SJCRH30 (cell line): ENCODE measurements around the gene SLC8B1. TPM values are rescaled to one million over a fixed set of nuclear protein-coding genes. Genes with fewer than 3 reads are reported as not detected.

Source experiments
- DNase-seq, 2 experiments: peaks; one replicate each; pipeline ENCODE4 v3.0.0-alpha.2; 2015 to 2020
- H3K27ac ChIP-seq: fragments of 250-450 bp; sonication (Bioruptor Pico); 2 replicates; pipeline ENCODE4 v1.5.1; 2020; ENCODE audit warnings: mild to moderate bottlenecking, moderate library complexity
- H3K27me3 ChIP-seq: fragments of 250-450 bp; sonication (Bioruptor Pico); 2 replicates; pipeline ENCODE4 v1.5.1; 2020; ENCODE audit warnings: mild to moderate bottlenecking, moderate library complexity
- H3K36me3 ChIP-seq: fragments of 250-450 bp; sonication (Bioruptor Pico); 2 replicates; pipeline ENCODE4 v1.5.1; 2020; ENCODE audit warnings: mild to moderate bottlenecking, moderate library complexity
- H3K4me1 ChIP-seq: fragments of 250-450 bp; sonication (Bioruptor Pico); 2 replicates; pipeline ENCODE4 v1.5.1; 2020; ENCODE audit warnings: mild to moderate bottlenecking, moderate library complexity
- H3K4me3 ChIP-seq: fragments of 250-450 bp; sonication (Bioruptor Pico); 2 replicates; pipeline ENCODE4 v1.5.1; 2020; ENCODE audit warnings: mild to moderate bottlenecking, moderate library complexity
- H3K9me3 ChIP-seq: fragments of 250-450 bp; sonication (Bioruptor Pico); replicated peaks from 2 replicates; pipeline ENCODE4 v1.5.1; 2020; ENCODE audit warnings: mild to moderate bottlenecking, moderate library complexity
- total RNA-seq: library from RNA; depleted of rRNA; stranded (reverse); fragments of >200 nt; shearing (Covaris generic); gene quantifications from 2 replicates; pipeline ENCODE4 v1.2.3, GENCODE V29; 2014

The SLC8B1 gene
- total RNA-seq, 1 experiment from 2014 or later: 9.6 TPM

DNA sequence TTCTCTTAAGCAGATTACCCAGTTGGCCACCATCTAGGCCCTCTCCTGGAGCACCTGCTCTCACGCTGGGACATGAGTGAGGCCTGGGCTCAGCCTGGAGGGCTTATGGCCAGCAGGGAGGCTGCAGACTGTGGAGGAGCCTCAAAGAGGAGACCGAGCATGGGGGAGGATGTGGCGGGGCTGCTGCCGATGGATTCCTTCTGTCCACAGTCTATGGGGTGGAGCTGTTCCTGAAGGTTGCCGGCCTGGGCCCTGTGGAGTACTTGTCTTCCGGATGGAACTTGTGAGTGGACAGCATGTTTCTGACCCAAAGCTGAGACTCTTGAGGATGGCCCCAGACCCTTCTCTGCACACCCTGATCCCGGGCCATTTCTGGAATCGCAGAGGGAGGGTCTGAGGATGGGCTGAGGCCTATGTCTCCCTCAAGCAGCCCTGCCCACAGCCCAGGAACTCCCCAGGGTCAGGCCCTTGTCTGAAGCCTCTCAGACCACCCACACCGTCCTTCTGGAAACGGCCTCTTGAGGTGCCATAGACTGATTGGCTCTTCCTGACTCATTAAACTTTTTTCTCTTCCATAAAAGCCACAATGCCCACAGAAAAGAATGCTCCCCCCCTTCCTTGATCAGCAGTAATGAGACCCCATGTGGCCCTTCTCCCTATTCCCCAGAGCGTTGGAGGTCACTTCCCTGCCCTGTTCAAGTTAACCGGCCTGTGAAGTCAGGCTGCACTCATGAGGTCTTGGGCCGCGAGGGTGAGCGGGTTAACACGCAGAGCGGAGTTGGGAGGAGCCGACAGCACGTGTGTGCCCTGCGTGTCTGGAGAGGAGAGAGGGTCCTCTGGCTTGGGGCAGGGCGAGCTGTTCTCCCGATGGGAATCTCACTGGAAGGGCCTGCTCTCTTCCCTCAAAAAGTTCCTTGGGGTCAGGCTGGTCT lies 49.0 kb downstream of the SLC8B1 start:
- H3K9me3 ChIP-seq: no peaks in the 10 kb centered on the region
- H3K27ac ChIP-seq: no peak overlapping the region
- no peaks in the 10 kb centered on the region for H3K27me3 ChIP-seq
- no peak for DNase-seq
- H3K36me3 ChIP-seq: no peaks in the 10 kb centered on the region
- H3K4me3 ChIP-seq: no peak overlapping the region
- H3K4me1 ChIP-seq: no peaks in the 10 kb centered on the region

DNA sequence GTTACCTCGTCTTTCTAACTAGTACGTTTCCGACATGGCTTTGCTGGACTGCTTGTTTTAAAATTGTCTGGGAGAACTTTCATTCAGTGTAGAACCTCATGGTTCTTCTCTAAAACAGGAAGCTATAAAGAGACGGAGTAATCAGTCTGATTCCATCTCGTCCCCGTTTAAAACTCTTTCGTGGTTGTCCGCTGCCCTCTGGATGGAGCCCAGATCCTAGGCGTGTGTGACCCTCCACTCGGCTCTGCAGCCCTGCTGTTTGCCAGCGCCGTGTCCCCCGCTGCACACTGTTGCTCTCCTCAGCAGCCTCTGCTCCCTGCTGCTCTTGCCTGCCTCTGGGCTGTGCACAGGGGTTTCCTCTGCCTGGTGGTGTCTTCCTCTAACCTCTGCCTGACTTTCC lies 50.2 kb downstream of the SLC8B1 start:
- Histone ChIP-seq H3K27me3 (no peaks in the 10 kb centered on the region), H3K4me3 (no peak overlapping the region), H3K36me3 (no peaks in the 10 kb centered on the region), H3K27ac (no peak overlapping the region), H3K9me3 (no peaks in the 10 kb centered on the region), H3K4me1 (no peaks in the 10 kb centered on the region)
- DNase-seq: no peak

DNA sequence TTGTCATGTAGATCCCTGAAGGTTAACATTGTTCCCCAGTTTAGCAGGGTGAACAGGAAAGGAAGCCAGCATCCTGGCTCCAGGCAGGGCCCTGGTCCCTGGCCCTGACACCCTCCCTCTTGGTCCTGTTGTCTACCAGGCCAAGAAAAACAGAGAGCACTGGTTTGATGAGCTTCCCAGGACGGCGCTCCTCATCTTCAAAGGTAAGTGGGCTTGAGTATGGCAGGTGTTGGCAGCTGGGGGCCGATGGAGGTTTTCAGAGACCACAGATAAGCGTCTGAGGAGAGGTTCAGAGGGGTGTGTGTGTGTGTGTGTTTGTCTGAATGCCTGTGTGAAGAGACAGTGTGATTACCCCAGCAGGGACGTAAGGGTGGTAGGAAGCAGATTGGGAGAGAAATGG lies 56.3 kb downstream of the SLC8B1 start:
- DNase-seq: no peak
- no peaks in the 10 kb centered on the region for H3K4me1 ChIP-seq
- H3K27me3 ChIP-seq: no peaks in the 10 kb centered on the region
- no peaks in the 10 kb centered on the region for H3K36me3 ChIP-seq
- no peak overlapping the region for H3K27ac ChIP-seq
- no peak overlapping the region for H3K4me3 ChIP-seq
- H3K9me3 ChIP-seq: no peaks in the 10 kb centered on the region

DNA sequence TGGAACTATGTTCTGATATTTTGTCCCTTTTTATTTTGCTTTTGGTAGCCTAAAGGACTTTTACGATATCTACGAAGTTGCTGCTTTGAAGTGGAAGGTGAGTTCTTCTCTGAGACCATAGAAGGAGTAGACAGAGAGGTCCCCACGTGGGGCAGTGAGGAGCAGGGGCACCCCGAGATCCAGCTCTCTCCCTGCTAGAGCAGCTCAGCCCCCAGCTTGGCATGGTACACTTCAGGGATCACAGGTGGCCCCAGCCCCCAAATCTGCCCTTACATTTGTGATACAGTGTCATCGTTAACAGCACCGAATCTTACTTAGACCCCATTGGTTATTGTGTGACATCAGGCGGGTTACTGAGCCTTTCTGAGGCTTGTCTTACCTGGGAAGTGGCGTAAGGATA lies 56.8 kb downstream of the SLC8B1 start:
- H3K36me3 ChIP-seq: no peaks in the 10 kb centered on the region
- no peaks in the 10 kb centered on the region for H3K27me3 ChIP-seq
- H3K27ac ChIP-seq: no peak overlapping the region
- H3K4me1 ChIP-seq: no peaks in the 10 kb centered on the region
- no peak overlapping the region for H3K4me3 ChIP-seq
- no peak for DNase-seq
- H3K9me3 ChIP-seq: no peaks in the 10 kb centered on the region

DNA sequence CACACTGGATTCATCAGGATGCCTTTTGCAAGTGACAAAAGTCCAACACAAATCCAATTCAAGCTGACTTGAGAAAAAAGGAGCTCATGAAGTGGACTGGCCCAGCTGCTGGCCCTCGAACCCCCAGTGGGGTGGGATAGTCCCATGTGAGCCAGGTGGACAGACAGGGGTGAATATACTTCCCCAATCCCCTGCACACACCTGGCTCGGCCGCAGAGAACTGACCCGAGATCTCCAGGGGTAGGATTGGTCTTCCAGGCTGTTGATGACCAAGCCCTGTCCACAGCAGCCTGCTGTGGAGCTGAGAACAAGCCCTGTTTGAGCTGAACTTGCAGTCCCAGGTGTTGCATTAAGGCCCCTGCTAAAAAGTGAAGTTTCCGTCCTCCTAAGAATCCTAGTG lies 57.4 kb downstream of the SLC8B1 start:
- DNase-seq: no peak
- H3K27ac ChIP-seq: no peak overlapping the region
- H3K27me3 ChIP-seq: no peaks in the 10 kb centered on the region
- H3K4me3 ChIP-seq: no peak overlapping the region
- no peaks in the 10 kb centered on the region for H3K36me3 ChIP-seq
- 0 out of 2 replicates have a peak, but pooled peaks cover 2% of the 10 kb centered on the region for H3K4me1 ChIP-seq
- H3K9me3 ChIP-seq: no peaks in the 10 kb centered on the region

DNA sequence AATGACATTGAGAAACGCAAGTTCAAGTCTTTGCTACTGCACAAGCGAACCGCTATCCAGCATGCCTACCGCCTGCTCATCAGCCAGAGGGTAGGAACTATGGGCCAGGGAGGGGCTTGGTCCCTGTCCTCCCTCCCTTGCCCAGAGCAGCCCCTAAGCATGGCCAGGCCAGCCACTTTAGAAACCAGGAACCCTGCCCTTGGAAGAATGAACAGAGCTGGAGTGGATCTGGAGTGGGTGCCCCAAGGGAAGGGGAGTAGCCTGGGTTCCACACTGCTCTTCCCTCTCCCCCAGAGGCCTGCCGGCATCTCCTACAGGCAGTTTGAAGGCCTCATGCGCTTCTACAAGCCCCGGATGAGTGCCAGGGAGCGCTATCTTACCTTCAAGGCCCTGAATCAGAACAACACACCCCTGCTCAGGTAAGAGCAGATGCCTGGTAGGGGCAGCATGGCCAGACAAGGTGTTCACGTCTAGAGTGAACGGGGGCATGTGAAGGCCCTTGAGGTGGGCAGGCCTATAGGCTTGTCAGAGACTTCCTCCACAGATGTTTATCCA lies 57.9 kb downstream of the SLC8B1 start:
- Histone ChIP-seq H3K27me3 (no peaks in the 10 kb centered on the region), H3K9me3 (no peaks in the 10 kb centered on the region), H3K4me1 (peaks cover 5% of the 10 kb centered on the region), H3K27ac (no peak overlapping the region), H3K36me3 (no peaks in the 10 kb centered on the region), H3K4me3 (no peak overlapping the region)
- DNase-seq: no peak

DNA sequence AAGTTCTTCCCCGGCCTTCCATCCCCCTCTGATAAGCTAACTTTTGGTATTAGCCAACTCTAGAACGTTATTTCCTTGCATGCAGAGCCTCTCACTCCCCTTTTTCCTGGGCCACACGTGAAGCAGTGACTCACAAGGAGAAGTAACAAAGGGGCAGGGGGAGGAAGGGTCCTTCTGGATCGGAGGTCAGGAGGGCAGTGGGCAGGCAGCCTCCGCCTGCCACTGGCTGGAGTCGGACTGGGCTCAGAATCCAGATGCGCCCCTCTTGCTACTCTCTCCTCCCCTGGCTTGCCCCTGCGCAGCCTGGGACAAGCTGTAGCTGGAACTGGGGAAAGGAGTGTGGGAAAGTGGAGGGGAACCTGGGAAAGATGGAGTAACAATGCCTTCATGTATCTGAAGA lies 58.6 kb downstream of the SLC8B1 start:
- H3K4me1 ChIP-seq: peaks cover 10% of the 10 kb centered on the region
- no peaks in the 10 kb centered on the region for H3K9me3 ChIP-seq
- H3K36me3 ChIP-seq: no peaks in the 10 kb centered on the region
- no peaks in the 10 kb centered on the region for H3K27me3 ChIP-seq
- H3K4me3 ChIP-seq: no peak overlapping the region
- H3K27ac ChIP-seq: no peak overlapping the region
- DNase-seq: no peak

DNA sequence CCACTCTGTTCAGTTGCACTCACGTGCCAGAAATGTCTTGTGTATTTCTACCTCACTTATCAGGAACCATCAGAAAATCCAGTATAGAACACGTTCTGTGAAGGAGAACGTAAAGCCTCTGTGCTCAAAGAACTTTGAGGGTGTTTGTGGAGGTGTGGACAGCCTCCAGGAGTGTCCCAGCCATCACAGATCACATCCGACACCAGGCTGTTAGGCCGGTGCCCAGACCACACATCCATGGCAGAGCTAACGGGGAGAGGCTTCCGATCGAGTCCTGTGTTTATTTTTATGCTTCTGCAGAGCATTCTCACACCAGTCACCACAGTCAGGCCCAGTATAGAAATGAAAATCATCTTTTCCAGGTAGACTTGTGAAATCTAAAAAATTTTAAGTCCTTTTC lies 60.1 kb downstream of the SLC8B1 start:
- H3K4me1 ChIP-seq: peaks cover 10% of the 10 kb centered on the region
- no peak overlapping the region for H3K27ac ChIP-seq
- no peaks in the 10 kb centered on the region for H3K36me3 ChIP-seq
- H3K9me3 ChIP-seq: no peaks in the 10 kb centered on the region
- no peak overlapping the region for H3K4me3 ChIP-seq
- H3K27me3 ChIP-seq: no peaks in the 10 kb centered on the region
- DNase-seq: no peak

DNA sequence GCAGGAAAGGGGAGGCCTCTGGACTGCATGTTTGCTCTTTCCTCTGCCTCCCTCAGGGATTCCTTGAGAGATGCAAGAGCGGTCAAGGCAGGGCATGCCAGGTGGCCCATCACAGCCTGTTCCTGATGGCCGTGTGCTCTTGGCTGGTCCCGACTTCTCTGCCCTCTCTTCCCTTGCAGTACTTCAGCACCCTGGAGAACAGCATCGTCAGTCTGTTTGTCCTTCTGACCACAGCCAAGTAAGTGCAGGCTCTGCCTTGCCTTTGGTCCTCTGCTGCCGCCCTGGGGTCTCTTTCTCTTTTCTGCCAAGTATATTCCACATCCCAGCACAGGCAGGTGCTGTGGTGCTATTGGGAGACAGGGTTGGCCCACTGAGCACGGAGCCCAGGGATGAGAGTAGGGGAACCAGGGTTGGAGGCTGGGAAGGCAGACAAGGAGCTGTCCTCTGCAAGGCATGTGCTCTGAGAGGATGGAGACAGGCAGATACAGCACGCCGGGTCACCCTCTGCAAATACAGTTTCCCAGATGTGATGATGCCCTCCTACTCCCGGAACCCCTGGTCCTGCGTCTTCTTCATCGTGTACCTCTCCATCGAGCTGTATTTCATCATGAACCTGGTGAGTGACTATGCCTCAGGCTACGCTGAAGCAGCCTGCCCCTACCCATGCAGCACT lies 61.7 kb downstream of the SLC8B1 start:
- no peaks in the 10 kb centered on the region for H3K36me3 ChIP-seq
- DNase-seq: no peak
- H3K27me3 ChIP-seq: no peaks in the 10 kb centered on the region
- peaks cover 10% of the 10 kb centered on the region for H3K4me1 ChIP-seq
- no peak overlapping the region for H3K4me3 ChIP-seq
- H3K27ac ChIP-seq: no peak overlapping the region
- H3K9me3 ChIP-seq: no peaks in the 10 kb centered on the region

DNA sequence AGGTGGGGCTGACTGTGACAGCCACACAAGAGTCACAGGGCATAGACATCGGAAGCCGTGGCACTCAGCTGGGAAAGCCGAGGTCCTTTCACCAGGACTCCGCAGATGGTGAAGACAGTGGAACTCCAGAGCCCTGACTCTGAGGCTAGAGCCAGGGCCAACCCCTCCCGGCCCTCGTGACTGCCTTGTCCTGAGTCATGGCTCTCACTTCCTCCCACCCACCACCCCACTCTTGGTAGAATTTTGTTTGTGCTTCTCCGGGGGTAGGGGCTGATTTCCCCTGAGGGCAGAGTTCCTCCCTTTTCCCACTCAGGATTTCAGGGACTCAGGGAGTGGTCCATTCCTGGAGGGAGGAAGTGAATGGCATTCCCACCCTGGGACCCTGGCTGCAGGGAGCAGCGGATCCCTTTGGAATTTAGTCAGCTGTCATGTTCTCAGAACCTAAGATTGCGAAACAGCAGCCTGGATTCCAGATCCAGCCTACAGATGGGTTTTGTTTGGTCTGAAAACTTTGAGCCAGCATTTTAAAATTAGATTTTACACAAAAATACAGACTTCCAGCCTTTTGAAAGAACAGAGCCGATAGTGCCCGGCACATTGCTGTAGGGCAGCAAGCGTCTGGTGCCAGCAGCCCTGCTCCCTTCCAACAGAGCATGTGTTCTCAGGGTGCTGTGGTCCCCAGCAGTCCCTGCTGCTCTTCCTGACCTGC lies 62.9 kb downstream of the SLC8B1 start:
- H3K27me3 ChIP-seq: no peaks in the 10 kb centered on the region
- no peaks in the 10 kb centered on the region for H3K36me3 ChIP-seq
- peak overlapping the region; percentile 18; the same call in 1 of the 2 replicates for H3K27ac ChIP-seq
- DNase-seq: peak in 1 of 2 experiments; percentile 29
- H3K9me3 ChIP-seq: no peaks in the 10 kb centered on the region
- H3K4me3 ChIP-seq: no peak overlapping the region
- peaks cover 10% of the 10 kb centered on the region for H3K4me1 ChIP-seq

DNA sequence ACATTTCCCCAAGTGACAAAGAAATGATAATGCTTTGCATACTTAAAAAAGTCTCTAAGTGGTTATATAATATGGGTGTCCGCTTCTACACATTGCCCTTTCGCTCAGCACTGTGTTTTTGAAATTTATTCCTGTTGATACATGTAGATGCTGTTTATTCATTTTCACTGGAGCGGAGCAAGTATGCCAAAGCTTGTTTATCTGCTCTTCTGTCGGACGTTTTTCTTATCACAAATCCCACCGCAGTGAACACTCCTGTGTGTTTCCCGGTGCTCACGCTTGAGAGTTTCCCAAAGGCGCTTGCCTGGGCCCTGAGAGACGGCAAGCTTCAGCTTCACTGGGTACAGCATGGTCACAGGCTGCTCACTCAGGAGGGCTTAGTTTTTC lies 63.5 kb downstream of the SLC8B1 start:
- no peak for DNase-seq
- no peak overlapping the region for H3K4me3 ChIP-seq
- no peaks in the 10 kb centered on the region for H3K27me3 ChIP-seq
- H3K36me3 ChIP-seq: no peaks in the 10 kb centered on the region
- peak overlapping the region; percentile 18; the same call in 1 of the 2 replicates for H3K27ac ChIP-seq
- H3K4me1 ChIP-seq: peaks cover 10% of the 10 kb centered on the region
- no peaks in the 10 kb centered on the region for H3K9me3 ChIP-seq

DNA sequence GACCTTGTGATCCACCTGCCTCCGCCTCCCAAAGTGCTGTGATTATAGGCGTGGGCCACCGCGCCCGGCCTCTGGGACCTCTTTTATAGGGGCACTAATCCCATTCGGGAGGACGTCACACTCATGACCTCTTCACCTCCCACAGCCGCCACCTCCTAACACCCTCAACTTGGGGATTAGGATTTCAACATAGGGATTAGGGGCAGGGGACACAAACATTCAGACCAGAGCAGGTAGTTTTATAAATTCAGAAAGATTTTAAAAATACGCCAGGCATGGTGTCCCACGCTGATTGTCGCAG lies 64.2 kb downstream of the SLC8B1 start:
- Histone ChIP-seq H3K27me3 (no peaks in the 10 kb centered on the region), H3K9me3 (no peaks in the 10 kb centered on the region), H3K4me3 (no peak overlapping the region), H3K27ac (no peak overlapping the region), H3K36me3 (no peaks in the 10 kb centered on the region), H3K4me1 (peaks cover 10% of the 10 kb centered on the region)
- no peak for DNase-seq

DNA sequence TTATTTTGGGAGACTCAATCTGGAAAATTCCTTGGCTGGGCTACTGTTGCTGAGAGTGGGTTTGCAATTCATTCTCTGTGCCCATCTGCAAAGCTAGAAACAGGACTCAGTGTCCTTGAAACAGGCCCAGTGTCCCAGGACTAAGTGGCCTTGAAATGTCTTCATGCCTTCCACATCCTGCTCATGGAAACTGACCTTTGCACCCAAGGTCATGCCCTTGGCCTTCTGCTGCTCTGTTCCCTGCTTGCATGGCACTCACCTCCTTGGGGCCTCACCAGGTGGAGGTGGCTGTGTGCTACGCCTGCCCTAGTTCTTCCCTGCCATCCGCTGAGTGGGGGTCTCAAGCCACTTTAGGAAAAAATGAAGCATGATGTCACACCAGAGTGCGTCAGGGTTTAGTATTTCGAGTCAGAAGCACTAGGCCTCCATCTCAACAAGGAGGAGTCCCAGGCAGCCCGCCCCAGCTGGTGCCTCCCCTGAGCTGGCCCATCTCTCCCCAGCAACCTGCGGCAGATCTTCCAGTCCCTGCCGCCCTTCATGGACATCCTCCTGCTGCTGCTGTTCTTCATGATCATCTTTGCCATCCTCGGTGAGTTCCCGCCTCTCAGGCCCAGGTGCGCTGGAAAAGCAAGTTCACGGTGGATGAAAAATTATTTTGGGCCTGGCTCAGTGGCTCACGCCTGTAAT lies 65.5 kb downstream of the SLC8B1 start:
- Histone ChIP-seq H3K9me3 (no peaks in the 10 kb centered on the region), H3K27me3 (no peaks in the 10 kb centered on the region), H3K27ac (no peak overlapping the region), H3K36me3 (no peaks in the 10 kb centered on the region), H3K4me1 (peaks cover 10% of the 10 kb centered on the region), H3K4me3 (no peak overlapping the region)
- no peak for DNase-seq

DNA sequence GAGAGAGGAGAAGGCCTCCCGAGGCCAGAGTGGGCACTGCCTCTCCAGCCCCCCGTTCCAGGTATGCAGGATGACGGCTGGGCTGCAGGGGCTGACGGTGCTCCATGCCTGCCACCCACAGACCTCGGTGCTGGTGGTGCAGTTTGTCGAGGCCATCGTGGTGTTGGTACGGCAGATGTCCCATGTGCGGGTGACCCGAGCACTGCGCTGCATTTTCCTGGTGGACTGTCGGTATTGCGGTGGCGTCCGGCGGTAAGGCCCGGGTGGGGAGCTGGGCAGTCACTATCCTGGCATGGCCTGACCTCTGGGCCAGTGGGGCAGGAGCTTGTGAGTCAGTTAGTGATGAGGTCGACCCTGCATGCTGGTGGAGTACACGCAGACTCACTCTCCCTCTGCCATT lies 66.3 kb downstream of the SLC8B1 start:
- no peak overlapping the region for H3K4me3 ChIP-seq
- no peaks in the 10 kb centered on the region for H3K36me3 ChIP-seq
- no peak overlapping the region for H3K27ac ChIP-seq
- no peak for DNase-seq
- no peaks in the 10 kb centered on the region for H3K9me3 ChIP-seq
- H3K27me3 ChIP-seq: no peaks in the 10 kb centered on the region
- peaks cover 10% of the 10 kb centered on the region for H3K4me1 ChIP-seq
